Lung (tissue), 12 donors: ENCODE results near the gene FBXO17. TPM values are rescaled to one million over a fixed set of nuclear protein-coding genes. Genes with fewer than 3 reads are reported as not detected.

Experiments
- ATAC-seq: fragments of 200-7000 bp; cut with Tn5 transposase; one replicate; pipeline ENCODE4 v1.9.1; 2020; ENCODE audit warnings: moderate number of reproducible peaks; ENCODE audit not compliant: insufficient read depth, low FRiP score
- DNase-seq, 3 donors: peaks; one replicate each; pipeline ENCODE4 v3.0.0-alpha.2; 2013 to 2017
- H3K27ac ChIP-seq, 2 donors: one replicate each; pipeline ENCODE4 v1.5.1; 2013; ENCODE audit warnings: mild to moderate bottlenecking in 2 of 2, moderate library complexity in 2 of 2, control low read depth in 1 of 2, inconsistent platforms in 1 of 2, low read depth in 1 of 2, low read length in 1 of 2
- H3K27me3 ChIP-seq, 3 donors: one replicate each; pipeline ENCODE4 v1.5.1; 2013; ENCODE audit warnings: low read length in 2 of 3; ENCODE audit not compliant: control insufficient read depth in 3 of 3, insufficient read depth in 3 of 3
- H3K36me3 ChIP-seq, 4 donors: one replicate each; pipeline ENCODE4 v1.5.1; 2013; ENCODE audit warnings: low read length in 4 of 4, mild to moderate bottlenecking in 1 of 4, moderate library complexity in 1 of 4; ENCODE audit not compliant: control insufficient read depth in 4 of 4, insufficient read depth in 4 of 4
- H3K4me1 ChIP-seq, 5 donors: one replicate each; pipeline ENCODE4 v1.5.1; 2013; ENCODE audit warnings: low read length in 5 of 5, mild to moderate bottlenecking in 2 of 5, moderate library complexity in 1 of 5; ENCODE audit not compliant: control insufficient read depth in 5 of 5, insufficient read depth in 5 of 5
- H3K4me3 ChIP-seq: one replicate; pipeline ENCODE4 v1.5.1; 2013; ENCODE audit warnings: mild to moderate bottlenecking, control low read depth, moderate library complexity
- H3K9ac ChIP-seq, 2 donors: one replicate each; pipeline ENCODE4 v1.5.1; 2013; ENCODE audit warnings: low read length in 2 of 2, control low read depth in 1 of 2; ENCODE audit not compliant: insufficient read depth in 1 of 2
- H3K9me3 ChIP-seq, 4 donors: one replicate each; pipeline ENCODE4 v1.5.1; 2013; ENCODE audit warnings: low read length in 3 of 4, mild to moderate bottlenecking in 1 of 4, moderate library complexity in 1 of 4; ENCODE audit not compliant: control insufficient read depth in 4 of 4, insufficient read depth in 3 of 4
- CTCF ChIP-seq: IDR thresholded peaks from 2 replicates; pipeline ENCODE4 v1.5.1; 2012; ENCODE audit warnings: mild to moderate bottlenecking; ENCODE audit errors: control extremely low read depth, extremely low read depth
- WGBS, 2 donors: extraction: QIAGEN DNeasy Blood & Tissue Kit; methylation state at CpG; one replicate each; pipeline ENCODE4 v1.1.7; 2013; 5-methylcytosine and 5-hydroxymethylcytosine counted together
- polyA plus RNA-seq, 2 donors: library from polyadenylated mRNA; stranded (reverse); fragments of 200-250 nt; gene quantifications; one replicate each; pipeline ENCODE4 v1.2.1, GENCODE V29; 2013
- total RNA-seq, 2 donors: library from RNA; depleted of rRNA in 1 of 2; stranded (reverse); fragments of >200 nt in 1 of 2; gene quantifications; one replicate each; pipeline ENCODE4 v1.2.1, GENCODE V29; 2014 to 2021
- donor health status: control.
- donor health status: control.
- donor health status: Bipolar disorder and iron deficiency.
- donor health status: healthy.
- donor health status: DM: yes; HTN: yes; CAD: no.

The FBXO17 gene
- total and polyA plus RNA-seq, 4 donors: 5.1 to 18.8 (median 8.9) TPM

- Histone ChIP-seq H3K27me3 (no peaks in the 10 kb centered on the region), H3K27ac (no peak overlapping the region), H3K9ac (no peak overlapping the region), H3K4me3 (no peak overlapping the region), H3K4me1 (peaks cover 0 to 7% (median 3%) of the 10 kb centered on the region in 5 donors), H3K9me3 (peaks cover 0 to 2% (median 0%) of the 10 kb centered on the region in 4 donors), H3K36me3 (peaks cover 0 to 2% (median 0%) of the 10 kb centered on the region in 4 donors)
- TF ChIP-seq CTCF: no peak
- DNase-seq (peak in 2 of 3 donors; percentile 32 to 48), ATAC-seq (no peak)
- WGBS, 2 donors: 60 to 70% methylated on average over 13 of the region's 13 CpGs
Measured at GRCh38 chr19:38952395-38953165, 23.0 kb downstream of the FBXO17 start.

- DNase-seq (no peak), ATAC-seq (no peak)
- TF ChIP-seq CTCF: no peak
- Histone ChIP-seq H3K36me3 (peaks cover 0 to 10% (median 5%) of the 10 kb centered on the region in 4 donors), H3K27ac (no peak overlapping the region), H3K9me3 (peaks cover 0 to 2% (median 0%) of the 10 kb centered on the region in 4 donors), H3K9ac (no peak overlapping the region), H3K4me3 (no peak overlapping the region), H3K27me3 (no peaks in the 10 kb centered on the region), H3K4me1 (peaks cover 0 to 7% (median 3%) of the 10 kb centered on the region in 5 donors)
- 79 to 81% methylated on average over 3 of the region's 3 CpGs for WGBS, 2 donors
Measured at GRCh38 chr19:38951187-38951586, 24.4 kb downstream of the FBXO17 start.

GRCh38 chr19:38949580-38950367 is 25.8 kb downstream of the FBXO17 start:
- ATAC-seq: peak; percentile 95

More at GRCh38 chr19:38949580-38950367, 25.8 kb downstream of the FBXO17 start:
- H3K9me3 ChIP-seq: peaks cover 0 to 2% (median 0%) of the 10 kb centered on the region in 4 donors
- no peak for TF ChIP-seq CTCF
- H3K4me1 ChIP-seq: peaks cover 0 to 7% (median 3%) of the 10 kb centered on the region in 5 donors
- no peak overlapping the region for H3K27ac ChIP-seq
- H3K9ac ChIP-seq: no peak overlapping the region
- H3K27me3 ChIP-seq: no peaks in the 10 kb centered on the region
- peaks cover 0 to 15% (median 7%) of the 10 kb centered on the region in 4 donors for H3K36me3 ChIP-seq
- DNase-seq: peak; percentile 78 to 89 (median 83)
- no peak overlapping the region for H3K4me3 ChIP-seq
- 9 to 11% methylated on average over 71 to 72 of the region's 72 CpGs for WGBS, 2 donors
